GM18873 (cell line): ENCODE results near the gene ANKRD13C.
"Not testable (repeated sequence)": the region's sequence is repeated elsewhere in the genome, so short reads cannot be mapped to it uniquely, and the experiment has no call there.

Source experiments
- ATAC-seq: cut with Tn5 transposase; IDR thresholded peaks from one replicate; pipeline ENCODE4 v1.9.1; 2021; ENCODE audit warnings: mild to moderate bottlenecking, moderate library complexity, moderate number of reproducible peaks; ENCODE audit not compliant: unreplicated experiment, low FRiP score

The ANKRD13C gene

DNA sequence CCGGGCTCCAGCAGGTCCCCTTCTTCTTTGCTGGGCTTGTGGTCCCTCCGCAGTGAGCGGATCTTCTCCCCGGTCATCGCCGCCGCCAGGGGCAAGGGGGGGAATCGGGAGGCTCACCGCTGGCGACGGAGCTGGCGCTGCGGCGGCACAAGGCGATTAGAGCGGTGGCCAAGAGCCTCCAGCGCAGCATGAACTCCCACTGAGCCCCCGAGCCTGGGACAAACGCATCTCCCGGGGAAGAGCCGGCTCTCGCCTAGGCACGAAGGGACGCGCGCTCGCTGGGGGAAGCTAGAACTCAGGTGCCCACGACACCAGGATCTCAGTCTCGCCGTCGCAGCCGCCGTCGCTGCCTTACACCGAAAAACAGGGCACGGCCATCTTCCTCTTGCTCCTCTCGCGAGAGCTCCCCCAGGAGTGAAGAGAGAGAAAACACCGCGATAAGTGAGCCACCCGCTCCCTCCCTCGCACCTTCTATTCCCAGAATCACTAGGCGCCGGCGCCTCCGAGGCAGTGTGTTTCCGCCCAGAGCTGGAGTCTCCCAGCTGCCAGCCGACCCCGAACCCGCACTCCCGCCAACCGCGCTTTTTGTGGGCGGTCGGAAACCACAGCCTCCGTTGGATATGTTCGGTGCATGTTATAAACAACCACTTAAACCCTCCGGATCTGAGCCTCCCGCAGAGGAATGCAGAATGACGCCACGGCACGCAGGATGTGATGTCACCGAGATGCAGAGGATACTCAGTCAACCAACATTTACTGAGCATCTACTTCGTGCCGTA lies at the start of gene ANKRD13C:
ANKRD13C (minus strand) TSS at position 391 of the 779 bp plus-strand sequence; CDS start at position 77, 314 bp downstream.
- peak; percentile 91 for ATAC-seq

GRCh38 chr1:70403759-70404158 lies 49.2 kb upstream of the ANKRD13C start:
- ATAC-seq, result no peak

- ATAC-seq, result no peak
Observed at GRCh38 chr1:70401974-70402373, 47.5 kb upstream of the ANKRD13C start.

GRCh38 chr1:70400335-70400734 lies 45.8 kb upstream of the ANKRD13C start:
- ATAC-seq, result no peak

DNA sequence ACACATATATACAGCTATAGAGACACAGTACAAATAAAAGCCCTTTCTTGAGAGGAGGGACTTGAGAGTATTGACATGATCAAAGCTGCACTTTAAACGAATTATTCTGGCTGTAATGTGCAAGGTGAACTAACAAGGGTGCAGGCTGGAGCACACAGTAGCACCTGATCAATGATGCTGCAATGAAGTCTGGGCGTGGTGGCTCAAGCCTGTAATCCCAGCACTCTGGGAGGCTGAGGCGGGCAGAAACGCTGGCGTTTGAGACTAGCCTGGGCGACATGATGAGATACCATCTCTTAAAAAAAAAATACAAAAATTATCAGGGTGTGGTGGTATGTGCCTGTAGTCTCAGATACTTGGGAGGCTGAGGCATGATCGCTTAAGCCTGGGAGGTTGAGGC lies 42.5 kb upstream of the ANKRD13C start:
- ATAC-seq, result no peak

GRCh38 chr1:70396607-70397006 lies 42.1 kb upstream of the ANKRD13C start:
- no peak for ATAC-seq

- ATAC-seq, result no peak
Observed at GRCh38 chr1:70392626-70393025, 38.1 kb upstream of the ANKRD13C start.

DNA sequence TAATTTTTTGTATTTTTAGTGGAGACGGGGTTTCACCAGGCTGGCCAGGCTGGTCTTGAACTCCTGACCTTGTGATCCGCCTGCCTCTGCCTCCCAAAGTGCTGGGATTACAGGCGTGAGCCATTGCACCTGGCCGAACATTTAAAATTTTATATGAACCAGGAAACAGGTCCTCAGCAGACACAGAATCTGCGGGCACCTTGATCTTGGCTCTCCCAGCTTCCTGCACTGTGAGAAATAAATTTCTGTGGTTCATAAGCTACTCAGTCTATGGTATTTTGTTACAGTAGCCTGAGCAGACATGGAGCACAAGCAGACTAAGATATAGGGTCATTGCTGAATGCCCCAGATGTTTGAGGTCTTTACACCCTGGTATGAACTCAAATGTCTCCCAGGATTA lies 33.0 kb upstream of the ANKRD13C start:
- no peak for ATAC-seq

- ATAC-seq, result no peak
Observed at GRCh38 chr1:70386121-70386520, 31.6 kb upstream of the ANKRD13C start.

DNA sequence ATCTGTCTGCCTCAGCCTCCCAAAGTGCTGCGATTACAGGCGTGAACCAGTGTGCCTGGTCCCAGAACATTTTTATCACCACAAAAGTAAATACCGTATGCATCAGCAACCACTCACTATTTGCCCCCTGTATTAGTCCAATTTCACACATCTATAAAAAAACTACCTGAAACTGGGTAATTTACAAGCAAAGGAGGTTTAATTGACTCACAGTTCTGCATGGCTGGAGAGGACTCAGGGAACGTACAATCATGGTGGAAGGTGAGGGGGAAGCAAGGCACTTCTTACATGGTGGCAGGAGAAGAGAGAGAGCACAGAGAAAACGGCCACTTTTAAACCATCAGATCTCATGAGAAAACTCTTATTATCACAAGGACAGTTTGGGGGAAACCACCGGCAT lies 31.0 kb upstream of the ANKRD13C start:
- ATAC-seq, result no peak

GRCh38 chr1:70384542-70384941 lies 30.0 kb upstream of the ANKRD13C start:
- ATAC-seq, result no peak

GRCh38 chr1:70383483-70383882 lies 29.0 kb upstream of the ANKRD13C start:
- no peak for ATAC-seq

GRCh38 chr1:70382682-70383081 lies 28.2 kb upstream of the ANKRD13C start:
- ATAC-seq, result peak; percentile 80

GRCh38 chr1:70376196-70376595 lies 21.7 kb upstream of the ANKRD13C start:
- no peak for ATAC-seq

DNA sequence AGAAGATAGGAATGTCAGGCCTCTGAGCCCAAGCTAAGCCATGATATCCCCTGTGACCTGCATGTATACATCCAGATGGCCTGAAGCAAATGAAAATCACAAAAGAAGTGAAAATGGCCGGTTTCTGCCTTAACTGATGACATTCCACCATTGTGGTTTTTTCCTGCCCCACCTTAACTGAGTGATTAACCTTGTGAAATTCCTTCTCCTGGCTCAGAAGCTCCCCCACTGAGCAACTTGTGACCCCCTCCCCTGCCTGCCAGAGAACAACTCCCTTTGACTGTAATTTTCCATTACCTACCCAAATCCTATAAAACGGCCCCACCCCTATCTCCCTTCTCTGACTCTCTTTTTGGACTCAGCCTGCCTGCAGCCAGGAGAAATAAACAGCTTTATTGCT lies 19.1 kb upstream of the ANKRD13C start:
- ATAC-seq, result not testable (repeated sequence)

- no peak for ATAC-seq
Observed at GRCh38 chr1:70372426-70372825, 17.9 kb upstream of the ANKRD13C start.

- ATAC-seq, result not testable (repeated sequence)
Observed at GRCh38 chr1:70371586-70371985, 17.1 kb upstream of the ANKRD13C start.

GRCh38 chr1:70367397-70367796 lies 12.9 kb upstream of the ANKRD13C start:
- not testable (repeated sequence) for ATAC-seq

DNA sequence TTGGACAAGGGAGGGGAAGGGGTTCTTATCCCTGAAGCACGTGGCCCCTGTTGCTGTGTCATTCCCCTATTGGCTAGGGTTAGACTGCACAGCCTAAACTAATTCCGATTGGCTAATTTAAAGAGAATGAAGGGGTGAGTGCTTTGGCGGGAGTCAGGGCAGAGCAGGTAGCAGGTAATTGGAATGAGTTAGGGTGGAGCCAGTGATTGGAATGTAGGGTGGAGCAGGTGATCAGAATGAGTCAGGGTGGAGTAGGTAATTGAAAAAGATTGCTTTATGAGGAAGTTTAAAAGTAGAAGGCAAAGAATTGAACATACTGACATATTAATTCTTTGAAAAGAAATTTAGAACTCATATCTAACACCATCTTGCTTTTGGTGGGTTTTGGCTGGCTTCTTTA lies 12.5 kb upstream of the ANKRD13C start:
- ATAC-seq, result not testable (repeated sequence)

DNA sequence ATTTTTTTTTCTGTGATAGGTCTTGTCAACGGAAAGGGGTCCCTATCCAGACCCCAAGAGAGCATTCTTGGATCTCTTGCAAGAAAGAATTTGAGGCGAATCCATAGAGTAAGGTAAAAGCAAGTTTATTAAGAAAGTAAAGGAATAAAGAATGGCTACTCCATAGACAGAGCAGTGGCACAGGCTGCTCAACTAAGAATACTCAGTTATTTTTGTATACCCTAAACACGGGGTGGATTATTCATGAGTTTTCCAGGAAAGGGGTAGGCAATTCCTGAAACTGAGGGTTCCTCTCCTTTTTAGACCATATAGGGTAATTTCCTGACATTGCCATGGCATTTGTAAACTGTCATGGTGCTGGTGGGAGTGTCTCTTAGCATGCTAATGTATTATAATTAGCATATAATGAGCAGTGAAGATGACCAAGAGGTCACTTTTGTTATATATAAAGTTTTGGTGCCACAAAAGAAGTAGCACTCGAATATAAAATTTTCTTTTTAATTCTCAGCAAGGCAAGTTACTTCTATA lies 12.0 kb upstream of the ANKRD13C start:
- ATAC-seq, result not testable (repeated sequence)

DNA sequence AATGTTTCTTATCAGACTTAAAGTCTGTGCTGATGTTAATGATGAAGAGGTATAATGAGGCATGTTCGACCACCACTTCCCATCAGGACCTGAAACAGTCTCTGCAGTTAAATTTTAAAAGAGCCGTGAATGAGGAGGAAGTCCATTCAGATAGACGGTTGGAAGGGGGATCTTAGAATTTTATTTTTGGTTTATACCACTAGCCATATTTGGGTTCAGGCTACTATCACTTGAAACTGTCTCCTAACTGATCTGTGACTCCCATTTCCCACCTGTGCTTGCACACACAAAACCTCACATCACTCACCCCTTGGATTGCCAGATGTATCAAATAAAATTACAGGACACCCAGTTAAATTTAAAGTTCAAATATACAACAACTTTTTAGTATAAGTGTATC lies 9.9 kb upstream of the ANKRD13C start:
- no peak for ATAC-seq

GRCh38 chr1:70361727-70362398 lies 7.3 kb upstream of the ANKRD13C start:
- no peak for ATAC-seq
